SH-SY5Y (cell line): ENCODE results near the gene FAM20B.

Experiments
- GATA2 ChIP-seq: IDR thresholded peaks from 2 replicates; pipeline ENCODE4 v1.6.1; 2011; ENCODE audit warnings: mild to moderate bottlenecking, low read depth, low read length
- GATA3 ChIP-seq: IDR thresholded peaks from 2 replicates; pipeline ENCODE4 v1.6.1; 2011; ENCODE audit warnings: low read depth, mild to moderate bottlenecking, low read length, moderate library complexity

Gene FAM20B

DNA sequence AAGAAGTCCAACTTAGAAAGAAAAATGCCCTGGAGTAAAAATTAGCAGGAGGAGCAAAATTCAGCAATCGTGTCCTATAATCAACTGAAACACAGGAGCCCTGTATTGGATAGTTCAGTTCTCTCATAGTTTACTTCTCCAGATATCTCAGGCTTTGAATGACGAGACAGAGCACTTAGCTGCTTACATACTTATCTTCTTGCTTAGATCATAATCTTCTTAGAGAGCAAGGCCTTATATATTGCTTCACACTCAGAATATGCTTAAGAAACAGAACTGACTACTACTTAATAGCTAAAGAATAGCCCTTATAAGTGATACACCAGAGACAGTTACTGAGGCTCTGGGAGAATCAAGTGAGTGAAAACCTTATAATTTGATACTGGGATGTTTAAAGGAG is 95.0 kb downstream of the FAM20B start:
- no peak for TF ChIP-seq GATA3
- no peak for TF ChIP-seq GATA2

GRCh38 chr1:179121159-179121938 is 95.7 kb downstream of the FAM20B start:
- no peak for TF ChIP-seq GATA2
- TF ChIP-seq GATA3: no peak

- no peak for TF ChIP-seq GATA3
- no peak for TF ChIP-seq GATA2
Observed at GRCh38 chr1:179124873-179125272, 99.2 kb downstream of the FAM20B start.
